GM21515 (cell line): ENCODE data around the gene CACNA2D1.

Experiments used
- ATAC-seq: cut with Tn5 transposase; IDR thresholded peaks from one replicate; pipeline ENCODE4 v1.9.1; 2021; ENCODE audit not compliant: unreplicated experiment

The CACNA2D1 gene

DNA sequence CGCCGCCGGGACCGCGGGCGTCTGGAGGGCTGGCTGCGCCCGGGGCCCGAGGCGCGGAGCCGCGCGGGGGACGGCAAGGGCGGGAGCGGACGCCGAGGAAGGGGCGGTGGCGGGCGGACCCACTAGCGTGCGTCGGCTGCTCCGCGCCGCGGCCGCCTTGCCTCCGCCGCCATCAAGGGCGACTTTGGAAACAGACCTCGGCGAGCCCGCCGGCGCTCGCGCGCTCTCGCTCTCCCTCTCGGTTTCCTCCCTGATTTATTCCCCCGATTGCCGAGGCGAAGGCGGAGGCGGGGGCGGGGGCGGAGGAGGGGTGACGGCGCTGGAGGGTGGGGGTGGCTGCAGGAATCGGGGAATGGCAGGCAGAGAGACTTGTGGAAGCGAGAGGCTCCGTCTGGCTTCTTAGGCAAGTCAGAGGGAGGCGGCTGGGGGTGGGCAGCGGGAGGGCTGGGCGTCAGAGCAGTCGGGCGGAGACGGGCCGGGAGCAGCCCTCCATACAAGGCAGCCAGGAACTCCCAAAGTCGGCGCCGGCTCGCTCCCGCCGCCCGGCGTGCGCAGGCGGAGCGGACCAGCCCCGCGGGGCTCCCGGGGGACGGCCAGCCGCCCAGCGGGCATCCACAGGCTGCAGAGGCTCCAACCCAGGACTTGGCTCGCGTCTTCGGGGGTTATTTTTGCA lies at the start of gene CACNA2D1:
Gene CACNA2D1 (minus strand): TSS at position 231 of the 673 bp plus-strand sequence.
- ATAC-seq: no peak

GRCh38 chr7:82481499-82482097 lies 38.0 kb upstream of the CACNA2D1 start:
- no peak for ATAC-seq

GRCh38 chr7:82477733-82478515 lies 34.3 kb upstream of the CACNA2D1 start:
- no peak for ATAC-seq

GRCh38 chr7:82472966-82473365 lies 29.4 kb upstream of the CACNA2D1 start:
- ATAC-seq: no peak

DNA sequence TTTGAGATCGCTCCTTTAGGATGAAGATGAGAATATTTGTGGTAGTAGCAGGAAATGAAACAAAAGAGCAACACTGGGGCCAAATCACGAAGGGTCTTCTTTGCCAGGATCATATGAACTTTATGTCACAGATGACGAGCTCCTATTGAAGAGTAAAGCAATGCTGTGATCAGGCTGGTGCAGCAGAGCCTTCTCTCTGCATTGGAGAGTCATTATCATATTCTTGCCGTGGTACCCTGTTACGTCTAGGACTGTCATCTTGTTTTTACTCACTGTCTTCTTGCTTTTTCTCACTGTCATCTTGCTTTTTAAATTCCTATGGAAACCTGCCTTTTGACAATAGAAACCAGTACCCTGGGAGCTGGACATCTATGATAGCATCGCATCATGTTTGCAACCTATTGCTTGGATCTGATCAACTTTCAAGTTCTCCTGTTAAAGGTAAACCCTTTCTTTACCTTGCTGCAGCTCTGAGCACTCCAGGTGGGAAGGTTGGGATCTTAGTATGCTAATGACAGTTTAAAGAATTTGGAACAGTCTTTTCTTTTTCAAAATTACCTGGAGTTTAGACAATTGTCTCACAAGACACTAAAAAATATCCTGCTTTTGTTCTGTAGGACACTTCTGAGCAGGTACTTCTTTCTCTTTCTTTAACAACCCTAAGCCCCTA lies 27.9 kb upstream of the CACNA2D1 start:
- no peak for ATAC-seq

DNA sequence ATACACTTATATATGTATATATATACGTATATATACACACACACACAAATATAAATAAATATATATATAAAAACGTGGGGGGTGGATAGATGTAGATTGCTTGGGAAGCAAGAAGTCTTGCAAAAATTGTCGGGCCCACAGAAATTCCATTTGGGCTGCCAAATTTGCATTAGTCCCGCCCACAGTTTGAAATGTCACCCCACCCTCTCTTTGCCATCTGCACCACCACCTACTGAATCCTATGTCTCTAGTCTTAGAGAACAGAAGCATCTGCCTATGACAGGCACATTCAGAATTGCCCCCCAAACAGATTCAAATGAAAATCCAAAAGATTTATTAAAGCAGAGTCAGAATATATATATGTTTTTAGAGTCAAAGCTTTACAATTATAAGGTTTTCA lies 25.6 kb upstream of the CACNA2D1 start:
- ATAC-seq: no peak

DNA sequence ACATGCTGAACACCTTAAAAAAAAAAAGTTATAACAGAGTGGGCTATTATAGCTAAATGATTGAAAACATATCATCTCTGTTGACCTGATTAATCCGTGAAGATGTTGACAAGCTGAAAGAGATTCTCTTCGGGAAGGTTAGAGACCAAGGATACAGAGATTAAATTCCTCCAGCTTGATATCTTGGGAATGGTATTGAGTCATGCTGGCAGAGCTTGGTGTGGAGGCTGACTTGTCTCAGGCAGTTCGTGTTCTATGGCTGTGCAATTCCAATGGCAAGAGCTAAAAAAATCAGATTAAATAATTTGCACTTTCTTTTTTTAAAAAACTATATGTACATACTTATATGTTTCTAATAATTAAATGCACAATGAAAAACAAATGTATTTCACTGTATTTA lies 24.9 kb upstream of the CACNA2D1 start:
- ATAC-seq: no peak

DNA sequence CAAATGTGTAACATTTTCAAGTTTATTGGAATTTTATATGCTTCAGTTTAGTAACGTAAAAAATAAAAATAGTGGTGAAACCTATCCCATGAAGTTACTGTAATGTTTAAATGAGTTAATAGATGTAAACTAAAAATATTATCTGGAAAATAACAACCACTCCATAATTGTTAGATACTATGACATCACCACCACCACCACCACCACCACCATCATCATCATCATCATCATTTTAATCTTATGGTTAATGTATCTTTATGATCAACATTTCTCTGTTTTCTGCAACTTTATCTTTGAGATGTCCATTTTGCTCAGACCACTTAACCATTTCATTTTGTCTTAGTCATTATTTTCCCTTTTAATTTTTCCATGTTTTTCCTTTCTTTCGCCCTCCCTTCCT lies 23.4 kb upstream of the CACNA2D1 start:
- no peak for ATAC-seq

GRCh38 chr7:82464372-82464771 lies 20.8 kb upstream of the CACNA2D1 start:
- no peak for ATAC-seq

GRCh38 chr7:82455295-82455694 lies 11.7 kb upstream of the CACNA2D1 start:
- ATAC-seq: no peak

GRCh38 chr7:82450759-82451158 lies 7.2 kb upstream of the CACNA2D1 start:
- no peak for ATAC-seq

- no peak for ATAC-seq
These were observed 6.3 kb upstream of the CACNA2D1 start for GRCh38 chr7:82449910-82450309.

DNA sequence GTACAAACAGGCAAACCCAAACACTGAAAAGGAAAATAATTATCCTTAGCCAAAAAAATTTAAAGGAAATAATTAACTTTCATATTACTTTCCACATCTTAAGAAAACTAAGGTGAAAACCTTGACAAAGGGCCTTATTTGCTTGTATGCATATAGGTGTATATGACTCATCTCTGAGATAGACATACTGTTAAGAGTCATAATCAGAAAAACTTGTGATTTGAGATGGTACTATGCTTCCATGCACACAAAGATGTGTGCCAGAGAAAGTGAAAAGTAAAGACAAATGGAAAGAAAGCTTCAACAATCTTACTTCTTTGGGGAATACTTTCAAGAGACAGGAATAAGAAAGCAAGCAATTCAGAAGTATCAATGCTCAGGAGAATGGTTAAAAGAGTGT lies 3.3 kb upstream of the CACNA2D1 start:
- no peak for ATAC-seq

GRCh38 chr7:82445271-82445670 lies 1.7 kb upstream of the CACNA2D1 start:
- ATAC-seq: no peak

DNA sequence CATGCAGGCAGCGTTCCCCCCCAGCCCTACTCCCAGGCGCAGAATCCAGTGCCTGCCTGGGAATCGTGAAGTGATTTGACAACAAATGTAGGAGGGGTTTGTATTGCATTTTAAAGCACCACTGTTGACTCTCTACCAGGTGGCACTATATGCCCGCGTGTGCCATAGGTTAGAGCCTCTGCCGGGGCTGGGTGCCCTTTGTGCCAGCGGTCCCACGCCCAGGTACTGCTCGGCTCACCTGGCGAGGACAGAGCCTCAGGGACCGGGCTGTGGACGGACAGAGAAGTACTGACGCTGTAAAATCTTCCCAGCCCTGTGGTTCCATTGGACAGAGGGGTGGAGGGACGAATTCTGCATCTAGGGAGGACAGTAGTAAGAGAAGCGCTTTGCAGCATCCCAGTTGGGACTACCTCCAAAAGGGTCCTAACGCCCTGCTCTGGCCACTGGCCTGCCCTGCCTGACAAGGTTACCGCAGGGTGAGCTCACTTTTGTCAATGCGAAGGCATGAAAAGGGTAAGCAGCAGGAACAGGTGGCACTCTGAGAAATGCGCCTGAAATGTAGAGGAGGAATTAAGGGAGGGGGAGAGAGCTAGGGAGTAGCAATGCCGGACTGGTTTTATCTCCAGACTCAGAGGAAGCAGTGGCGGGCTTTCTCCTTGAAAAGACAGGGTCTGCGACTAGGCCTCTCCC lies 788 bp upstream of the CACNA2D1 start:
- ATAC-seq: no peak

DNA sequence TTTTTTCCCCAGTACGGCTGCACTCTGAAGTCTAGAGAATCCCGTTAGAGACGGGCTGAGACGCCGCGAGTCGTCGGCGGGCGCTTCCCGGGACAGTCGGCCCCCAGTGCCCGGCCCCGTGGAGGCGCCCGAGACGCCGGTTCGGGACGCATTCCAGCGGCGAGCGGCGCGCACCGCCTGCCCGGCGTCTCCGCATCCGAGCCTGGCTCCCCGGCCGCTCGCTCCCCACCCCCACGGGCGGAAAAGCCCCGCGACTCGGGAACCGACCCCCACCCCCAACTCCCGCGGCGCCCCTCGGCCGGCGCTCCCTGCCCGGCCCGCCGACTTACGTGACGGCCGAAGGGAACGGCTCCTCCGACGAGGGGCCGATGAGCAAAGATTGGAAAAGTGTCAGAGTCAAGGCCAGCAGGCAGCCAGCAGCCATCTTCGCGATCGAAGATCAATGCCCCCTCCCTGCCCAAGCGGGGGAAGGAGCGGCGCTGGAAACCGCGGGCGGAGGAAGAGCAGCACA lies 486 bp downstream of the CACNA2D1 start:
- ATAC-seq: no peak

GRCh38 chr7:82442492-82443035 lies 1.0 kb downstream of the CACNA2D1 start:
- no peak for ATAC-seq

DNA sequence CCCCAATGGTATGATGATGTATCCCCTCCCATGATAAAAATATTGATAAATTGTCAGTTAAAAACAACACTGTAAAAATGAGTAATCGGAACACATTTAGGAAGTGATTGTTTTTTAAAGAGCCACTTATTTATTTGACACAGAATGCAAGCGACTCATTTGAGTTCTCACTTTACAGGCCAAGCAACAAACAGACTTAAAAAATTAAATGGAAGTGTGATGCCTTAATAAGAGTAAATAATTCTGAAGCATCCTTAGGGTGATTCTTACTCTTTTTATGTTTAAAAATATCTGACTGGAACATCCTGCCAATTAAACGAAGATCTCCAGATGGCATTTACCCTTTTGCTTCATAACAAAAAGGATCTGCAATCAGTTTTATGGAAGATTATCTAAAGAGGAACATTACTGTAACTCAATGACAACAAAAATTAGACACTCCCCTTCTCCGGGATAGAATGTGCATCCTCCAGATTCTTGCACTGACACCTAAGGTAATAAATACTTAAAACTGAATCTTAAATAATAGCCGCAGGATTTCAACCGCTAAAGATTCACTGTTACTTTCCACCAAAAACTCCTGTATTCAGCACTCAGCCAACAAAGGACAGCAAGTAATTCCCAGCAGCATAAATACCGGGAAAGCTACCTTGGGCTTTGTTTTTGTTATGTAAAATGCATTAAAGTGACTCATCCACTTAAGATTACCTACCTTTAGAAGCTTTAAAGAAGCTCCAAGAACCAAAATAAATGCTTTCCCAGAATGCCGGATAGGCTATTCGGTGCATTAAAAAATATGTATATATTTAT lies 1.7 kb downstream of the CACNA2D1 start:
- no peak for ATAC-seq

- no peak for ATAC-seq
These were observed 5.1 kb downstream of the CACNA2D1 start for GRCh38 chr7:82438521-82438920.

- no peak for ATAC-seq
These were observed 7.8 kb downstream of the CACNA2D1 start for GRCh38 chr7:82435769-82436168.
